ENCODE data around the gene BET1L.

BET1L gene

GRCh38 chr11:218815-219593 lies 11.8 kb upstream of the BET1L start:
- H3K9ac ChIP-seq (ENCODE audit: low read length), result no peak overlapping the region
- H3K4me3 ChIP-seq (ENCODE audit: low read length), result no peak overlapping the region
- H4K20me1 ChIP-seq (ENCODE audit: insufficient read depth, low read length), result no peaks in the 10 kb centered on the region
- H3K4me2 ChIP-seq (ENCODE audit: low read length), result no peak overlapping the region
- H2AFZ ChIP-seq (ENCODE audit: low read depth, low read length), result no peak overlapping the region
- no peaks in the 10 kb centered on the region for H3K4me1 ChIP-seq (ENCODE audit: low read length)
- no peaks in the 10 kb centered on the region for H3K27me3 ChIP-seq (ENCODE audit: low read depth, low read length)
- H3K27ac ChIP-seq (ENCODE audit: low read length), result no peak overlapping the region
- peaks cover 12% of the 10 kb centered on the region for H3K36me3 ChIP-seq (replicated peaks; ENCODE audit: low read depth, low read length)
- TF ChIP-seq CTCF (IDR thresholded peaks at IDR 0.05; ENCODE audit: low read depth, low read length), result no peak
- no peak for TF ChIP-seq EZH2phosphoT487 (IDR thresholded peaks at IDR 0.05; ENCODE audit: low read depth)
- no peaks in the 10 kb centered on the region for H3K9me3 ChIP-seq (ENCODE audit: insufficient read depth, low read length)
- no peaks in the 10 kb centered on the region for H3K79me2 ChIP-seq (ENCODE audit: low read length)

GRCh38 chr11:217704-218103 lies 10.5 kb upstream of the BET1L start:
- Histone ChIP-seq H3K9ac (ENCODE audit: low read length) (no peak overlapping the region), H3K27ac (ENCODE audit: low read length) (no peak overlapping the region)
- TF ChIP-seq CTCF (IDR thresholded peaks at IDR 0.05; ENCODE audit: low read depth, low read length), result no peak
- TF ChIP-seq EZH2phosphoT487 (IDR thresholded peaks at IDR 0.05; ENCODE audit: low read depth), result no peak

GRCh38 chr11:216081-216974 lies 9.1 kb upstream of the BET1L start:
- no peaks in the 10 kb centered on the region for H3K27me3 ChIP-seq (ENCODE audit: low read depth, low read length)
- H3K79me2 ChIP-seq (ENCODE audit: low read length), result no peaks in the 10 kb centered on the region
- no peak overlapping the region for H3K4me2 ChIP-seq (ENCODE audit: low read length)
- peaks cover 31% of the 10 kb centered on the region for H3K36me3 ChIP-seq (replicated peaks; ENCODE audit: low read depth, low read length)
- H3K4me1 ChIP-seq (ENCODE audit: low read length), result no peaks in the 10 kb centered on the region
- no peak overlapping the region for H3K4me3 ChIP-seq (ENCODE audit: low read length)
- H3K27ac ChIP-seq (ENCODE audit: low read length), result no peak overlapping the region
- no peak overlapping the region for H2AFZ ChIP-seq (ENCODE audit: low read depth, low read length)
- H3K9ac ChIP-seq (ENCODE audit: low read length), result no peak overlapping the region
- no peaks in the 10 kb centered on the region for H4K20me1 ChIP-seq (ENCODE audit: insufficient read depth, low read length)
- no peak for TF ChIP-seq CTCF (IDR thresholded peaks at IDR 0.05; ENCODE audit: low read depth, low read length)
- H3K9me3 ChIP-seq (ENCODE audit: insufficient read depth, low read length), result no peaks in the 10 kb centered on the region

More at GRCh38 chr11:217704-218103, 10.5 kb upstream of the BET1L start:
- no peaks in the 10 kb centered on the region for H3K79me2 ChIP-seq (ENCODE audit: low read length)
- peaks cover 20% of the 10 kb centered on the region for H3K36me3 ChIP-seq (replicated peaks; ENCODE audit: low read depth, low read length)
- H3K4me1 ChIP-seq (ENCODE audit: low read length), result no peaks in the 10 kb centered on the region
- H3K9me3 ChIP-seq (ENCODE audit: insufficient read depth, low read length), result no peaks in the 10 kb centered on the region
- H3K4me2 ChIP-seq (ENCODE audit: low read length), result no peak overlapping the region
- H4K20me1 ChIP-seq (ENCODE audit: insufficient read depth, low read length), result no peaks in the 10 kb centered on the region
- no peak overlapping the region for H3K4me3 ChIP-seq (ENCODE audit: low read length)
- H3K27me3 ChIP-seq (ENCODE audit: low read depth, low read length), result no peaks in the 10 kb centered on the region
- no peak overlapping the region for H2AFZ ChIP-seq (ENCODE audit: low read depth, low read length)

GRCh38 chr11:215581-216037 lies 8.4 kb upstream of the BET1L start:
- H3K9ac ChIP-seq (ENCODE audit: low read length), result no peak overlapping the region
- H3K4me2 ChIP-seq (ENCODE audit: low read length), result no peak overlapping the region
- TF ChIP-seq EZH2phosphoT487 (IDR thresholded peaks at IDR 0.05; ENCODE audit: low read depth), result no peak
- TF ChIP-seq CTCF (IDR thresholded peaks at IDR 0.05; ENCODE audit: low read depth, low read length), result no peak
- H3K27me3 ChIP-seq (ENCODE audit: low read depth, low read length), result no peaks in the 10 kb centered on the region
- no peaks in the 10 kb centered on the region for H3K4me1 ChIP-seq (ENCODE audit: low read length)
- H3K9me3 ChIP-seq (ENCODE audit: insufficient read depth, low read length), result no peaks in the 10 kb centered on the region
- H3K27ac ChIP-seq (ENCODE audit: low read length), result no peak overlapping the region
- no peak overlapping the region for H3K4me3 ChIP-seq (ENCODE audit: low read length)
- peaks cover under 1% of the 10 kb centered on the region; the same call in 1 of the 2 replicates for H3K79me2 ChIP-seq (ENCODE audit: low read length)
- no peak overlapping the region for H2AFZ ChIP-seq (ENCODE audit: low read depth, low read length)
- no peaks in the 10 kb centered on the region for H4K20me1 ChIP-seq (ENCODE audit: insufficient read depth, low read length)
- H3K36me3 ChIP-seq (replicated peaks; ENCODE audit: low read depth, low read length), result peaks cover 38% of the 10 kb centered on the region

Measured in OCI-LY3 (cell line).